ENCODE data around the gene LIN54.
"Not testable (repeated sequence)": the region's sequence is repeated elsewhere in the genome, so short reads cannot be mapped to it uniquely, and the experiment has no call there.

GRCh38 chr4:82913968-82914367 is 96.7 kb downstream of the LIN54 start:
- TF ChIP-seq POLR2AphosphoS5 (IDR thresholded peaks at IDR 0.05; ENCODE audit: low read depth, low read length); POLR2A (IDR thresholded peaks at IDR 0.05; ENCODE audit: low read depth, low read length); TAF1 (IDR thresholded peaks at IDR 0.05; ENCODE audit: low read depth, low read length); SPI1 (IDR thresholded peaks at IDR 0.05; ENCODE audit: low read depth, low read length); PAX5 (IDR thresholded peaks at IDR 0.05; ENCODE audit: insufficient read depth, low read length, severe bottlenecking): not testable (repeated sequence)

All from GM12891 (cell line).